GM18520 (cell line): ENCODE data around the gene MAFG.
"Not testable (repeated sequence)": the region's sequence is repeated elsewhere in the genome, so short reads cannot be mapped to it uniquely, and the experiment has no call there.

ENCODE experiments used
- ATAC-seq: cut with Tn5 transposase; IDR thresholded peaks from one replicate; pipeline ENCODE4 v1.9.1; 2021; ENCODE audit not compliant: unreplicated experiment

MAFG gene

GRCh38 chr17:81958633-81959342, 31.3 kb upstream of the MAFG start:
- ATAC-seq: no peak

DNA sequence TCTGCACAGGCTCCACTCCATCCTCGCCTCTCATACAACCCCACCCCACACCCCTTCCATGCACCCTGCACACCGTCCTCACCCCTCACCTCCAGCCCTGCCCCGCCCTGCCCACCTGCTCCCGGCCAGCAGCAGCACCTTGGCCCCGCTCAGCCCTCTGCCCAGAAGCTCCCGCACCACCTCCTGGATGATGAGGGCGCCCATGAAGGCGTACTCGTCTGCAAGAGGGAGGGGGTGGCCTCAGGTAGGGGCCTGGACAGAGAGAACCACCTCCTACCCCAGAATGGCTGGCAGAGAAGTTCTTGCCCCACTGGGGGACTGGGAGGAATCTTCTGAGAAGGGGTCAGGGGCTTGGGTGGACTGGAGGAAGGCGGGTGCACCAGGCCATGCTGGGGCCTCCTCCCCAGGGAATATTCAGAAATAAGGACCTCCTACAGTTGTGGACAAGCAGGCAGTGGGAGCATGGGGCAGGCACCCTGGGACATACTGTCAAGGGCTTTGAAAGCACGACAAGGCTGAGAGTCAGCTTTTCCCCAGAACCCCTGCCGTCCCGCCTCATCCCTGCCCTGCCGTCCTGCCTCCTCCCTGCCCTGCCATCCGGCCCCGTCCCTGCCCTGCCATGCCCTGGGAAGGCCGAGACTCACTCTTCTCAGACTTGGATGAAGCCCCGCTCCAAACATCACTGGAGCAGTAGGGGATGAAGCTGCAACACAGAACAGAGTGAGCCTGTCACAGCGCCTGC, 30.3 kb upstream of the MAFG start:
- no peak for ATAC-seq

- ATAC-seq: no peak
Measured at GRCh38 chr17:81956607-81957589, 29.4 kb upstream of the MAFG start.

DNA sequence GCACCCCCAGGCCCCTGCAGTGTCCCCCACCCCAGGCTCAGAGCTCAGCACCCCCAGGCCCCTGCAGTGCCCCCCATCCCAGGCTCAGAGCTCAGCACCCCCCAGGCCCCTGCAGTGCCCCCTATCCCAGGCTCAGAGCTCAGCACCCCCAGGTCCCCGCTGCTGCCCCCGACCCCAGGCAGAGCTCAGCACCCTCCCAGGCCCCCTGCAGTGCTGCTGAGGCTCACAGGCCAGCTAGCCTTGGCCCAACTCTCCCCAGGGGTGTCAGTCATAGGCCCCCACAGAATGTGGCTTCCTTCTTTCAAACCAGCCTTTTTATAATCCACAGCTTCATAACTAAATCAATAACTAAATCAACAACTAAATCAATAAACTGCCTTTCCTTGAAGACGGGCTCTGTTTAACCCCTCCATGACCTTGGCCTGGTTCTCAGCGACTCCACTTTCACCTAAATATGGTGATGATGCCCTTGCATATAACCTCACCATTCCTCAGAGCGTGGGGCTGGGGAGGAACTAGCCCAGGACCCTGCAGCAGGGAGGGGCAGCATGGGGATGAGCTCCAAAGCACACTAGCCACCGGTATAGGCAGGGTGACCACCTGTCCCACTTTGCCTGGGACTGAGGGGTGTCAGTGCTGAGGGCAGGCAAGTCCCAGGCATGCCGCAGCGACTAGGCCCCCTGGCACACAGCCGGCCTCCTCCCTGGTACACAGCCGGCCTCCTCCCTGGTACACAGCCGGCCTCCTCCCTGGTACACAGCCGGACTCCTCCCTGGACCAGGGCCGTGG, 28.4 kb upstream of the MAFG start:
- ATAC-seq: no peak

GRCh38 chr17:81955058-81955681, 27.6 kb upstream of the MAFG start:
- no peak for ATAC-seq

DNA sequence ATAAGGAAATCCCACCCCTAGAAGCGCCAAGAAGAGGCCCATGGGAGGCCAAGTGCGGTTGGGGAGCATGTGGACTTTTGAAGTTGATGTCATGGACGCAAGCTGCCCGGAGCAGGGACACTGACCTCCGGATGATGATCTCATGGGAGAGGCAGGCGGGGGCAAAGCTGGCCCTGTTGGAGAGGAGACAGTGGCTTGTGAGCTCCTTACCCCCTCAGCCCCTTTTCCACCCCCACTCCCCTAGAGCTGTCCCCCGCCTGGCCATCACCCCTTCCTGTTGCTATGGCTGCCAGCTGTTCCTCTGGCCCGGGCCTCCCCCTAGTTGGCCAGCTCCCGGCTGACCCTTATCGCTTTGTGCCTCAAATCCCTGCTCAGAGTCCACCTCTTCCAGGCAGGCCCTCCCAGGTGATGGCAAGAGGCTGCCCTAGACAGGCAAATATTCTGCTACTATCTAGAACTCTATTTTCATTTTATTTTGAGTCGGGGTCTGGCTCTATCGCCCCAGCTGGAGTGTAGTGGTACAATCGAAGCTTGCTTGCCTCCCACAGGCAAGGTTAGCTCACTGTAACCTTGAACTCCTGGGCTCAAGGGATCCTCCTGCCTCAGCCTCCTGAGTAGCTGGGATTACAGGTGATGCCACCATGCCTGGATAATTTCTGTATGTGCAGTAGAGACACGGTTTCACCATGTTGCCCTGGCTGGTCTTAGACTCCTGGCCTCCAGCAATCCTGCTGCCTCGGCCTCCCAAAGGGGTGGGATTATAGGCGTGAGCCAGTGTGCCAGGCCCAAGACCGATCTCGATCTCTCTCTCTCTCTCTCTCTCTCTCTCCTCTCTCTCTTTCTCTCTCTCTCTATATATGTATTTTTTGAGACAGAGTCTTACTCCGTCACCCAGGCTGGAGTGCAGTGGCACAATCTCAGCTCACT, 26.9 kb upstream of the MAFG start:
- no peak for ATAC-seq

DNA sequence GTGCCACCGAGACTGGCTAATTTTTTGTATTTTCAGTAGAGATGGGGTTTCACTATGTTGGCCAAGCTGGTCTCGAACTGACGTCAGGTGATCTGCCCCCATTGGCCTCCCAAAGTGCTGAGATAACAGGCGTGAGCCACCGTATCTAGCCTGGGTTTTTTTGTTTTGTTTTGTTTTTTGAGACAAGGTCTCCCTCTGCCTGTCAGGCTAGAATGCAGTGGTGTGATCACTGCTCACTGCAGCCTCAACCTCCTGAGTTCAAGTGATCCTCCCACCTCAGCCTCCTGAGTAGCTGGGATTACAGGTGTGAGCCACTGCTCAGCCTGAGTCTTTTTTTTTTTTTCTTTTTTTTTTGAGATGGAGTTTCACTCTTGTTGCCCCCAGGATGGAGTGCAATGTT, 25.9 kb upstream of the MAFG start:
- not testable (repeated sequence) for ATAC-seq

GRCh38 chr17:81952792-81953228, 25.3 kb upstream of the MAFG start:
- ATAC-seq: no peak

DNA sequence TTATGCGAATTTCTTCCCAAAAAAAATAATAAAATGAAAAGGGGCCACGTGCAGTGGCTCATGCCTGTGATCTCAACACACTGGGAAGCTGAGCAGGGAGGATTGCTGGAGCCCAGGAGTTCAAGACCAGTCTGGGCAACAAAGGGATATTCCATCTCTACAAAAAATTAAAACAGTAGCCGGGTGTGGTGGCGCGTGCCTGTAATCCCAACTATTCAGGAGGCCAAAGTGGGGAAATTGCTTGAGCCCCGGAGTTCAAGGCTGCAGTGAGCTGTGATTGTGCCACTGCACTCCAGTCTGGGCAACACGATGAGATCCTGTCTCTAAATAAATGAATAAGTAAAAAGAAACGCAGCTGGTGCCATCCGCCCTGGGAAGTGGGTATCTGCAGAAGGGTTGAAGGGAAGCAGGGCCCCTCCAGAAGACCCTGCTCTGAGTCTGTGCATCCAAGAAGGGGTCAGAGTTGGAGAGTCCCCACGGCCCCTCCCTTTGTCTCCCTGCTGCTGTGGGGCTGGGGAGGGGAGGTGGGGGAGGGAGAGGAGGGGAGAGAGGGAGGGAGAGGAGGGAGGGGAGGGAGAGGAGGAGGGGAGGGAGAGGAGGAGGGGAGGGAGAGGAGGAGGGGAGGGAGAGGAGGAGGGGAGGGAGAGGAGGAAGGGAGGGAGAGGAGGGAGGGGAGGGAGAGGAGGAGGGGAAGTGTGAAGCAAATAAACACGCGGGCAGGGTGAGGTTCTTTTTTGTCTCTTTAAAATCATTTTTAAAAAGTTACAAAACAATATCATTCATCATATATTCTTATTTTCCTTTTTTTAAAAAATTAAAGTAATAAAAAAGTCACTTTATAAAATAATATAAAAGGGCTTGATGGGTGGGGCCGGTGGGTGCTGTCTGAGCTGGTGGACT, 24.5 kb upstream of the MAFG start:
- ATAC-seq: no peak

DNA sequence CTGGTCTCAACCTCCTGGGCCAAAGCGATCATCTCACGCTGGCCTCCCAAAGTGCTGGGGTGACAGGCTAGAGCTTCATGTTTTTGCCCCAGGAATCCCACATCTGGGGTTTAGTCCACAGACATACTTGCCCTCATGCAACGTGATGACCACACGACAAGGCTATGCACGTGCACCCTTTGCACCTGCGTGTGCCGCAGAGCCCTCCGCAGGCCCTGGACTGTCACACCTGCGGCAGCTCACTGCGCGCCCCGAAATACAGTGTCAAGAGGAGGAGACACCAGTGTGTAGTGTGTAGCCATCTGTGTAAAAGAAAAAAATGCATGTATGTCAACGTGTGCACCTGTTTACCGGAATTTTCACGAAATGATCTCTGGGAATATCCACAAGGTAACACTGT, 23.0 kb upstream of the MAFG start:
- ATAC-seq: no peak

DNA sequence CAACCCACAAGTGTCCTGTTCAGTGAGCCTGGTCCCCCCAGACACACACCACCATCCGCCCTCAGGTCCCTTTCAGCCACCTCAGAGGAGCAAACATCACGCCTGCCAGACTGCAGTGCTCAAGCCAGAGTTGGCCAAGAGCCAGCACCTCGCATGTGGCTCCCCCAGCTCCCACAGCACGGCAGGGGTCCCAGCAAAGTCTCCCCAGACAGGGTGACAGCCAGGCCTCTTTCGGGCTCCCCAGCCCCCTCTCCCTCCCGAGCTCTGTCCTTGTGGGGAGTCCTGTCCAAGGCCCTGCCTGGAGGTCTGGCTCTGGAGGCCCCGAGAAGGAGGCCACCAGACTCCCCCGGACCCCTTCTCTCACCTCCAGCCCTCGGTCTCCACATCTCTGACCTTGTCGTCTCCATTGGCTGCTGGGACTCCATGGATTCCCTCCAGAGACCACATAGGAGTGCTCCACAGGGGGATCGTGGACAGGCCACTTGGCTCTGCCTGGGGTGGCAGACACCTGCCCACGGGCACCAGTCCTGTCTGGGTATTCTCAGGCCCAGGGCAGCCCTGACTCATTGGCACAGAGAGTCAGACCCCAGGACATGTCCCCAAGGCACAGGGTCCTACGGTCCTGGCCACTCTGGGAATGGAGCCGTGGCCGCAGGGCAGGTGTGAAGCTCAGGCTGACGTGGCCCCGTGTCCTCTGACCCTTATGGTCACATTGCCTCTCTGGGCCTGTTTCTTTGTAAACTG, 21.3 kb upstream of the MAFG start:
- no peak for ATAC-seq

DNA sequence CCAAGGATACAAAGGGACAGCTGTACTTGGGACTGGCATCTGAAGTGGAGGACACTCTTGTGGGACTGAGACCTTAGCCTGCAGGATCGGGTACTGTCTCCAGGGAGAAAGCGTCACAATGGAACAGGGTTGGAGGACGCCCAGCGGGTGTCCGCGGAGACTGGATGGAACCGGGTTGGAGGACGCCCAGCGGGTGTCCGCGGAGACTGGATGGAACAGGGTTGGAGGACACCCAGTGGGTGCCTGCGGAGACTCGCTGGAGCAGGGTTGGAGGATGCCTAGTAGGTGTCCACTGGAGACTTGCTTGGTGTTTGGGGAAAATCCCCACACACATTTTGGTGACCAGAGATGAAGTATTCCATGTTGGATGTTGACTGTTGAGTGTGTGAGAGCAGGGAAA, 19.7 kb upstream of the MAFG start, which contains the start of gene MYADML2:
Gene MYADML2 (minus strand): TSS at position 45 of the 400 bp plus-strand sequence. CDS start 5,492 bp downstream, outside the sequence.
- no peak for ATAC-seq

GRCh38 chr17:81944858-81945257, 17.3 kb upstream of the MAFG start:
- ATAC-seq: no peak

- no peak for ATAC-seq
Measured at GRCh38 chr17:81942167-81942553, 14.6 kb upstream of the MAFG start.

GRCh38 chr17:81941484-81942166, 14.1 kb upstream of the MAFG start:
- no peak for ATAC-seq
